Measurements from ENCODE around the gene LMOD2.

LMOD2 gene

DNA sequence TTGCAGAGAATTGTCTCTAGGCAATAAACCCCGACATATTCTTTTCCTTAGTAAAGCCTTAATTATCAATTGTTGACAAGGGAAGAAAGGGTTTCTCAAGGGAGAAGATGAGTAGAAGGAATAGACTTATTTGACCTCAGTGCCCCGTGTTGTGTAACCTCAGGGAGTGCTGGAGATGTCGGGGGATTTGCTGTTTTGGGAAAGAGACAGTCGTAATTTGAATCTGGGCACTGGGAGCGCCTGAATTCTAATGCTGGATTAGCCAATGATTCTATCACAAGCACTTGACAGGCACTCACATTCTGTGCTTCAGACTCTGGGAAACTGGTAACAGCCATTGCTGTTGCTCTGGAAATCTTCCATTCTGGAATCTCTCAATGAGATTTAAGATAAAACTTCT lies 13.8 kb upstream of the LMOD2 start:
- no peak for DNase-seq

GRCh38 chr7:123643495-123644441 lies 11.9 kb upstream of the LMOD2 start:
- no peak for DNase-seq

DNA sequence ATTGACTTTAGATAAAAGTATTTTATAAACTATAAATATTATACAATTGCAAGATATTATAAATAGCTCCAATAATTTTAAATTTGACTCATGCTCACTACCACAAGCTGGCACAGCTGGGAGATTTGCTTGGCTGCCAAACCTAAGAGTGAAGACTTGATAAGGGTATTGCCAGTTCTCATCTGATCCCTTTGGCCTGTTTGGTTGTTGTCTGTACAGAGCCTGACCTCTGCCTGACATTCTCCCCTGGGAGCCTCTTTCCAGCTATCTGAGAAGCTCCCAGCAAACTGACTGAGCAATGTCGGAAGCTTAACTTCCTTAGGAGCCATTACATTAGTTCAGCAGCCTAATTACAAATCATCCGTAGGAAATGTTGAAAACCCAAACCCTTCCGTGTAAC lies 10.2 kb upstream of the LMOD2 start:
- DNase-seq = no peak

DNA sequence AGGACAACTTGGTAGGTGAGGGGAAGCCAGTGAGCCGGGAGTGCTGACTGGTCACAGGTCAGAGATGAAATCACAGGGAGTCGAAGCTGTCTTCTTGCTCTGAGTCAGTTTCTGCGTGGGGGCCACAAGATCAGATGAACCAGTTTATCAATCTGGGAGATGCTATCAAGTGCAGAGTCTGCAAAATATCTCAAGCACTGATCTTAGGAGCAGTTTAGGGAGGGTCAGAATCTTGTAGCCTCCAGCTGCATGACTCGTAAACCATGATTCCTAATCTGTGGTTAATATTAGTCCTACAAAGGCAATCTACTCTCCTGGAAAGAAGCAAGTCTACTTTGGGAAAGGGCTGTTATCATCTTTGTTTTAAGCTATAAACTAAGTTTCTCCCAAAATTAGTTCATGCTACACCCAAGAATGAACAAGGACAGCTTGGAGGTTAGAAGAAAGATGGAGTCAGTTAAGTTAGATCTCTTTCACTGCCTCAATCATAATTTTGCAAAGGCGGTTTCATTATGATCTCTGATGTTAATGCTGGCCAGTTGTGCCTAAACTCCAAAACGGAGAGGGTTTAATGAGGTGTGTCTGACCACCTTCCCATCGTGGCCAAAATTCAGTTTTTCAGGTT lies 8.4 kb upstream of the LMOD2 start:
- no peak for DNase-seq

DNA sequence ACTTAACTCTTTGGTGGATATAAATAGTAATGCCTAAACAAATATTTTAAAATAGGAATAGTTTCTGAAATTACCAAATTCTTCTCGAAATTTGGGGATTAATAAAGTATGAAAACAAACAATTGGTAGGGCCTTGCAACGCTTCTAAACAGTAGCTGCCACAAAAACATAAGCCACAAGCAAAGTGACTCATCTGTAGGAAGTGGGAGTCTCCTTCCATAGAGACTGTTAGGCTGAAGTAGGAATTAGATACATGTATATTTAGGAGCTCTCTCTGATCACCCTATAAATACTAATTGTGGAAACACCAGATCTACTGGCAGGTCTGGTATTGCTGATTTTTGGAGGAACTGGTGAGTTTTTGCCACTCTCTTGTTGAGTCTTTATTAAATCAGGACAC lies 5.7 kb upstream of the LMOD2 start:
- no peak for DNase-seq

DNA sequence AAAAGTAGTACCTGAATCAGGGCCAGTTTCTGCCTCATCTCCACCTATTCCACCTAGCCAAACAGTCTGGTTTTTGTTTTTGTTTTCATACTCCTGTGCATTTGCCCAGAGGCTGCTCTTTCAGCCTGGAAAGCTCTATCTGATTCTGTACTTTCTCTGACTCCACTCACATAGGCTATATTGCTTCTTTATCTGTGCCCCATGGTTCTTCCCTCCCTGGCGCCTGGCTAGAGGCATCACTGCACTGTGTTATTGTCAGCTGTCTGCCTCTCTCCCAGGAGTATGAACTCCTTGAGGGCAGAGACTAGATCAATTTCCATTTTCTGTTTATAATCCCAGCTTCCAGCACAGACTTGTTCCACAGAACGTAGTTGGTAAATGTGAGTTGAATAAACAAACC lies 5.1 kb upstream of the LMOD2 start:
- DNase-seq = no peak

- no peak for DNase-seq
Observed at GRCh38 chr7:123652406-123652805, 3.3 kb upstream of the LMOD2 start.

DNA sequence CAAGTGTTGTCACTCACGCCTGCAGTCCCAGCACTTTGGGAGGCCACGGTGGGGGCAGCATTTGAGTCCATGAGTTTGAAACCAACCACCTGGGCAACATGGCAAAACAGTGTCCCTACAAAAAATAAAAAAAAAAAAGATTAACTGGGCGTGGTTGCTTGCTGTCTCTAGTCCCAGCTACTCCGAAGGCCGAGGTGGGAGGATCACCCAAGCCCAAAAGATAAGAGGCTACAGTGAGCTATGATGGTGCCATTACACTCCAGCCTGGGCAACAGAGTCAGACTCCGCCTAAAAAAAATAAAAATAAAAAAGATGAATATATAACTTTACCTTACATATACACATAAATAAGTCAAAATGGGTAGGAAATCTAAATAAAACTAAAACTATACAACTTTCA lies 2.5 kb upstream of the LMOD2 start:
- no peak for DNase-seq

DNA sequence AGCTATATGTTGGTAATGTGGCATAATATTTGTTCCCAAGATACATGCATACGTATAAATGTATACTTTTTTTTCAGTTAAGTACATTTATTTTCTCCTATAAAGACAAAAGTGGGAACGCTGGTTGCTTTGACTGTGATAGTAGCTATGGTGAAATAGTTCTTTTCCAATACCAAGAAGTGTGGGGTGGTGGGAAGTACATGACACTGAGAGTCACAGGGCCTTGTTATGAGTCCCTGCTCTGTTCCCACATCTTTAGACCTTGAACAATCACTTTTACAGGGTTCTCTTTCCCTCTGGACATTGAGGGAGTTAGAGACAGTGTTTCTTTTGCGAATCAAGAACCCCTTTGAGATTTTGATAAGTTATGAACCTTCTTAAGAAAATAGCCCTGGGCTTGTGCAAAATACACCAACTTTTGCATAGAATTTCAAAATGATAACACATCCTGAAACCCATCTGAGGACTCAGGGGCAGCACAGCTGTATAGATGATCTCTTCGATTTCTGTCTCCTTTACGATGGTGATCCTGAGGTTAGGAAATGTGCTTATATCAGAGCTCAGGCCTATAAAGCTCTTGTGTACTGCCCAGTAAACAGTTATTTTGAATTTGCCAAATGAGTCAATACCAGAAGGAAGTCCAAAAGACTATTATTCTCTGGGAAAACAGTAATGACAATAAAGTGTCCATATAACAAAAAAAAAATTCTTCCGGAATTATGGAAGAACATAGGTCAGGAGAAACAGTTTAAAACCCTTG lies 1.1 kb downstream of the LMOD2 start:
- DNase-seq = no peak

GRCh38 chr7:123657304-123657685 lies 1.6 kb downstream of the LMOD2 start:
- DNase-seq = no peak

- DNase-seq = no peak
Observed at GRCh38 chr7:123658023-123658422, 2.4 kb downstream of the LMOD2 start.

DNA sequence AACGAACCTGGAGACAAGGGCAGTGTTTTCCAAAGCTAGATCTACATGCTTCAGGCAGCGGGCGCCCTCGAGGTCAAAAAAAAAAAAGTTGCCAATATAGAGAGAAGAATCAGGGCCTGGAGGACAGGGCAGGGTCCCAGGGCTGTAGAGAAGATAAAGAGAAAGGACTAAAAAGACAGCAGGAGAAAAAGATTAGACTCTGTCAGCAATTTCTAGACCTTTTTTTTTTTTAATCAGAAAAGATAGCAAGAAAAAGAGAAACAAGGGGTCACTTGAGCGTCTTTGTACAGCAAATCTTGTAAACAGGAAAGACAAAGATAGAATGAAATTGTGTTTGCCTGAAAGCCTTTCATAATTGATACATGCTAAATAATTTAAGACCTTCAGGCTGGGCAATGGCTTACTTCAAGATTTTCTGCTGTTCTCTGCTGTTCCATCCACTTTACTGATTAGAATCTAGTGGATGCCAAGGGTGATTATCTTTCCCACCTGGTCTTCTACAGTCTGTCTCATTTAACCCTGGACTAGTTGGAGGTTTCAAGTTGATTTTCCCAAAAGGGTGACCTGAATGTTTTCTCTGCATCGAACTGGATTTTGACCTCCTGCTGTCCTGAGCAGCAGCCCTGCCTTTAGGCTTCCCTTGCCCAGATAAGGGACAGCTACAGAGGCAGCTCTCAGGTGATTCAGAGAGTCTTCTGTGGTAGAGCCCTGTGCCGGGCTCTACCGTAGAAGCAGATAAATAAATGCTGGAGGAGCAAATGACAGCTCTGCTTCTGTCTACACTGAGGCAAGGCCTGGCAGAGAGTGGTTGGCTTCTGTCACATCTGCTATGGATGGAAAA lies 5.1 kb downstream of the LMOD2 start:
- no peak for DNase-seq

GRCh38 chr7:123661765-123662164 lies 6.1 kb downstream of the LMOD2 start:
- DNase-seq = no peak

DNA sequence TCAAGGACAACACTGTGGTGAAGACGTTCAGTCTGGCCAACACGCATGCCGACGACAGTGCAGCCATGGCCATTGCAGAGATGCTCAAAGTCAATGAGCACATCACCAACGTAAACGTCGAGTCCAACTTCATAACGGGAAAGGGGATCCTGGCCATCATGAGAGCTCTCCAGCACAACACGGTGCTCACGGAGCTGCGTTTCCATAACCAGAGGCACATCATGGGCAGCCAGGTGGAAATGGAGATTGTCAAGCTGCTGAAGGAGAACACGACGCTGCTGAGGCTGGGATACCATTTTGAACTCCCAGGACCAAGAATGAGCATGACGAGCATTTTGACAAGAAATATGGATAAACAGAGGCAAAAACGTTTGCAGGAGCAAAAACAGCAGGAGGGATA lies 6.6 kb downstream of the LMOD2 start:
- no peak for DNase-seq

GRCh38 chr7:123662755-123663154 lies 7.1 kb downstream of the LMOD2 start:
- no peak for DNase-seq

DNA sequence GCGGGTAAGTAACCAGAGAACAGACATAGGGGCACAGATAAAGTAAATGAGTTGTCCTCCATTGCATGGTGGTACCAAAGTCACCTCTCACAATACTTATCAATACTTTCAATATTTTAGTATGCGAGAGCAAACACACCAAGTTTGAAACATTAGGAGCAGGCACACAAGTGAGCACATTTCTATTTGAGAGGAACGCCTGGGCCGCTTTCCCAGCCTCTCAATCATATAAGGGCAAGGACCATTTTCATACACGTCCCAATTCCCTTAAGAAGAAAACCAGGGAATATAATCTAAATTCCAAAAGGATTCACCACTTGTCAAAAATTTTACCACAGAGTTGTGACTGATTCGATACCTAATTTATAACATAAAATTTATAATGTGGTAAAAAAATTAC lies 7.5 kb downstream of the LMOD2 start:
- DNase-seq = no peak

- no peak for DNase-seq
Observed at GRCh38 chr7:123665157-123665556, 9.5 kb downstream of the LMOD2 start.

DNA sequence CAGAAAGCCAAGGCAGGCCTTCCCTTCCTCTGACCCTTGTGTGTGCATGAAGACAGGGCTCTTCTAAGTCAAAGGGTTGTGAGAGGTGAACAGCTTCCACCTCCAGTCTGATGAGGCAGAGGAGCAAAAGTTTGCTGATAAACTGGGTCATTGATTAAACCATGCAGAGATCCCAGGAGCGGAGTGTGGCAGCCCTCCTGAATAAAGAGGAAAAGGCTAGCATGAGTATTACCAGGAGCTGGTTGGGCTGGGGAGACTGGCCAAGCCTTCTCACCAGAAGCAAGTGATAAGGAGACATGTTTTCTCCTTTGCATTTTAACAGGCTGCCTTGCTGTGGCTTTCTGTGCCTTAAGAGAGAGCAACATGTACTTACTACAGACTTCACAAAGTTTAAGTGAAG lies 10.2 kb downstream of the LMOD2 start:
- no peak for DNase-seq

GRCh38 chr7:123666492-123666891 lies 10.8 kb downstream of the LMOD2 start:
- DNase-seq = no peak

- DNase-seq = no peak
Observed at GRCh38 chr7:123669485-123669884, 13.8 kb downstream of the LMOD2 start.

DNA sequence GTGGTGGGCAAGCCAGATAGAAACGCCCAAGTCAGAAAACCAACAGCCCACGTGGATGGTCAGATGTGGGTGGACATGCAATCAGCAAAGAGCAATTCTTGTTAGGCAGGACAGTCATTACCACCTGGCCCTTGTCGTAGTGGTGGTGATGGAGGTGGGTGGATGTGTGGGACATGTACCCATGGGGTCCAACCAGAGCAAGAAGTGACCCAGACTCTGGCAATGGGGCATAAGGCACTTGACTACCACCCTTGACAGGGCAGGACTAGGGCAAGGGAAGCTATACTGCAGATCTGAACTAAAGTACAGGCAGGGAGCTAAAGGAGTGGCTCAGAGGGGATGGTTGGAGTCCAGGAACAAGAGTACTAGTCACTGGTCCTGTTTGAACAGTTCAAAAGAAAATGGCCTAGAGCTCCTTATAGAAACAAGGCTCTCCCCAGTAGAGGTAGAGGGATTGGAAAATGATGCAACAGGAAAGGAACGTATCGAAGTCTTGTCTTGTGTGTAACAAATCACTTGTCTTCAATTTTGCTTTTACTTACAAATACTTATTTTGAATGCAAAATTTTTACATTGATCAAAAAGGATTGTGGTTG lies 17.6 kb downstream of the LMOD2 start:
- DNase-seq = no peak

DNA sequence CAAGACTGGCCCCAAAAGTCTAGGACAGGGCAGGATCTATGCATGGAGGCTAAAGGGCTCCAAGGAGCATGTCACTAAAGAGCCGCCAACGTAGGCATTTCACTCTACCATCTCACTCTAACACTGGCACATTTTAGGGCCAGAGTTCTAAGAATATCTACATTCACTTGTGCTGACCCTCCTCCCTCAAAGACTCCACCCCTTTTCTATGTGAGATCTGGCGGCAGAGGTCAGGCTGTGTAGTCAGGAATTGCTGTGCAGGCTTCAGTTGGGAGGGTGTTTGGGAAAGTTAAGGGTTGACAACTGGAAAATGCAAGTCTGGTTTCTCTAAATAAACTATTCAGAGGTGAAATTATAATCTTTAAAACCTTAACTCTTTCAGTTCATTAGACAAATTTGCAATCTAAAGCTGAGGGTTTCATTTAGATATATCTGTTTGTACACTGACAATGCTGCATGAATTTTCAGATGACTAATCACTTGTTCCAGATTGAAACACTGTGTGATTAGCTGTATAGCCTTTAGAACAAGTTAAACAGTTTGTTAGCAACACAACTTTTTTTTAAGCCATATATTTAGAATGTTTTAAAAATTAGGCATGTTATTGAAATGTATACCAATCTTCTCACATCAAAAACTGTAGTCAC lies 18.2 kb downstream of the LMOD2 start:
- no peak for DNase-seq
